ENCODE data around the gene BTBD9.

- no peak for TF ChIP-seq CTCF (conservative IDR thresholded peaks at IDR 0.05)
- no peak for TF ChIP-seq EZH2 (IDR thresholded peaks at IDR 0.05; ENCODE audit: low read depth)
These were observed 423.9 kb downstream of the BTBD9 start for GRCh38 chr6:38215651-38216311.

Data from PC-9 (cell line).